Body of pancreas (tissue), 4 donors: ENCODE data around the gene NBAS. TPM values are rescaled to one million over a fixed set of nuclear protein-coding genes. Genes with fewer than 3 reads are reported as not detected.

Source experiments
- ATAC-seq: fragments of 150-250 bp; one replicate; pipeline ENCODE4 v1.9.1; 2016
- DNase-seq, 4 donors: peaks; one replicate each; pipeline ENCODE4 v3.0.0-alpha.2; 2019
- H3K27ac ChIP-seq, 4 donors: fragments of 200-600 bp; sonication (generic); 1 replicate in 3 of 4; 2 replicates in 1 of 4; pipeline versions ENCODE4 v1.5.1 to v1.6.1; 2016 to 2019; ENCODE audit warnings: mild to moderate bottlenecking in 1 of 4, mixed read lengths in 1 of 4, moderate library complexity in 1 of 4
- H3K27me3 ChIP-seq, 2 donors: fragments of 200-600 bp; sonication (generic); one replicate each; pipeline ENCODE4 v1.6.0; 2016; ENCODE audit warnings: mild to moderate bottlenecking in 1 of 2
- H3K36me3 ChIP-seq, 2 donors: fragments of 200-600 bp; sonication (generic); replicated peaks in 1 of 2; 2 replicates each; pipeline ENCODE4 v1.5.1; 2016; ENCODE audit warnings: low read depth in 2 of 2; ENCODE audit not compliant: insufficient read depth in 1 of 2
- H3K4me1 ChIP-seq: fragments of 200-600 bp; sonication (generic); one replicate; pipeline ENCODE4 v1.6.0; 2016
- H3K4me3 ChIP-seq, 2 donors: fragments of 200-600 bp; sonication (generic); 1 replicate in 1 of 2; 2 replicates in 1 of 2; pipeline ENCODE4 v1.5.1; 2016 to 2019
- H3K9me3 ChIP-seq, 3 donors: fragments of 200-600 bp; sonication (generic); 1 replicate in 2 of 3; 2 replicates in 1 of 3; pipeline ENCODE4 v1.5.1; 2016
- POLR2A ChIP-seq, 3 donors: fragments of 450-650 bp; IDR thresholded peaks; one replicate each; pipeline ENCODE4 v1.6.1; 2016; ENCODE audit warnings: antibody characterized with exemption in 3 of 3, mild to moderate bottlenecking in 2 of 3
- WGBS, 2 donors: methylation state at CpG; one replicate each; pipeline ENCODE4 v1.1.5; 2017; 5-methylcytosine and 5-hydroxymethylcytosine counted together
- intact Hi-C: fragments of 100-400 bp; cut with DNase I; formaldehyde crosslinking; loops from one replicate; pipeline ENCODE4 v1.15.1; 2023
- total RNA-seq, 2 donors: library from RNA; depleted of rRNA; stranded (reverse); fragments of >200 nt; gene quantifications; one replicate each; pipeline ENCODE4 v1.1.0, GENCODE V29; 2016
- TF ChIP-seq, protein P1 (sequence below), 7 experiments: fragments of 450-650 bp in 4 of 7; fragments of 200-600 bp in 3 of 7; sonication (generic) in 3 of 7; IDR thresholded peaks; one replicate each; pipeline ENCODE4 v1.5.1; 2016 to 2019; ENCODE audit warnings: antibody characterized with exemption in 7 of 7

The NBAS gene
- total RNA-seq, 2 donors from 2014 or later, result 34.0 to 35.9 TPM

DNA sequence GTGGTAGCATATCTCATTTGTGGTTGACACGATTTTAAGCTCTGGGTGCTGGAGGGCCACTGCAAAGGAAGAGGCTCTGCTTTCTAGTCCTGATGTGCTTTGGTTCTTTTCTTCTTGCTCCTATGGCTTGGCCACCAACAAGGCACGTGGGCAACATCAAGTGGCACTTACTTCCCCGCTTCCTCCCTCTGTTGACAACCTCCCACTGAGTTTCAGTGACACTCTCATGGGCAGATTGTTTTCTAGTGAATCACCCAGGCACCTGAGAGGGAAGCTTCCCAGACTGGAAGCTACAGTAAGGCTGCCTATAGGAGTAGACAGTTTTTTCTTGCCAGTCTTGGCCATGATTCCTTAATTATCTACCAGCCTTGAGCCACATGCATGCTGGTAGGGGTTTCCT lies 89.0 kb downstream of the NBAS start:
- Histone ChIP-seq H3K27ac (no peak overlapping the region), H3K9me3 (no peaks in the 10 kb centered on the region), H3K36me3 (peaks cover 0 to 10% of the 10 kb centered on the region in 2 donors), H3K4me3 (no peak overlapping the region), H3K4me1 (no peaks in the 10 kb centered on the region), H3K27me3 (no peaks in the 10 kb centered on the region)
- intact Hi-C loops, result no loop called here
- TF ChIP-seq, protein P1, sequence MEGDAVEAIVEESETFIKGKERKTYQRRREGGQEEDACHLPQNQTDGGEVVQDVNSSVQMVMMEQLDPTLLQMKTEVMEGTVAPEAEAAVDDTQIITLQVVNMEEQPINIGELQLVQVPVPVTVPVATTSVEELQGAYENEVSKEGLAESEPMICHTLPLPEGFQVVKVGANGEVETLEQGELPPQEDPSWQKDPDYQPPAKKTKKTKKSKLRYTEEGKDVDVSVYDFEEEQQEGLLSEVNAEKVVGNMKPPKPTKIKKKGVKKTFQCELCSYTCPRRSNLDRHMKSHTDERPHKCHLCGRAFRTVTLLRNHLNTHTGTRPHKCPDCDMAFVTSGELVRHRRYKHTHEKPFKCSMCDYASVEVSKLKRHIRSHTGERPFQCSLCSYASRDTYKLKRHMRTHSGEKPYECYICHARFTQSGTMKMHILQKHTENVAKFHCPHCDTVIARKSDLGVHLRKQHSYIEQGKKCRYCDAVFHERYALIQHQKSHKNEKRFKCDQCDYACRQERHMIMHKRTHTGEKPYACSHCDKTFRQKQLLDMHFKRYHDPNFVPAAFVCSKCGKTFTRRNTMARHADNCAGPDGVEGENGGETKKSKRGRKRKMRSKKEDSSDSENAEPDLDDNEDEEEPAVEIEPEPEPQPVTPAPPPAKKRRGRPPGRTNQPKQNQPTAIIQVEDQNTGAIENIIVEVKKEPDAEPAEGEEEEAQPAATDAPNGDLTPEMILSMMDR (IDR thresholded peaks at IDR 0.05), result no peak
- no peak for TF ChIP-seq POLR2A (IDR thresholded peaks at IDR 0.05)
- no peak for DNase-seq
- ATAC-seq, result no peak
- WGBS, 2 donors, result 57 to 91% methylated on average over 3 of the region's 3 CpGs

DNA sequence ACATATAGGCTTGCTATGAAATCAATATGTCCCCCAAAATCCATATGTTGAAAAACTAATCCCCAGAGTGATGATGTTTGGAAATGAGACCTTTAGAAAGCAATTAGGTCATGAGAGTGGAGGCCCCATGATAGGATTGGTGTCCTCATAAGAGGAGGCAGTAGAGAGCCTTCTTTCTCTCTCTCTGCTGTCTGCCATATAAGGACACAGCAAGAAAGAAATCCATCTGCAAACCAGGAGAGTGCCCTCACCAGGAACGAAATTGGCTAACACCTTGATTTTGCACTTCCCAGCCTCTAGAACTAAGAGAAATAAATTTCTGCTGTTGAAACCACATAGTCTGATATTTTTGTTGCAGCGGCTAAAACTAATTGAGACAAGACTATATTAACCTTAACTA lies 89.5 kb downstream of the NBAS start:
- no peaks in the 10 kb centered on the region for H3K27me3 ChIP-seq
- no peak overlapping the region for H3K4me3 ChIP-seq
- DNase-seq (no peak), ATAC-seq (no peak)
- intact Hi-C loops, result no loop called here
- TF ChIP-seq, protein P1 (IDR thresholded peaks at IDR 0.05), result no peak
- TF ChIP-seq POLR2A (IDR thresholded peaks at IDR 0.05), result no peak
- peaks cover 0 to 10% of the 10 kb centered on the region in 2 donors for H3K36me3 ChIP-seq
- no peaks in the 10 kb centered on the region for H3K9me3 ChIP-seq
- 91 to 100% methylated on average over 2 of the region's 2 CpGs for WGBS, 2 donors
- no peak overlapping the region for H3K27ac ChIP-seq
- H3K4me1 ChIP-seq, result no peaks in the 10 kb centered on the region

DNA sequence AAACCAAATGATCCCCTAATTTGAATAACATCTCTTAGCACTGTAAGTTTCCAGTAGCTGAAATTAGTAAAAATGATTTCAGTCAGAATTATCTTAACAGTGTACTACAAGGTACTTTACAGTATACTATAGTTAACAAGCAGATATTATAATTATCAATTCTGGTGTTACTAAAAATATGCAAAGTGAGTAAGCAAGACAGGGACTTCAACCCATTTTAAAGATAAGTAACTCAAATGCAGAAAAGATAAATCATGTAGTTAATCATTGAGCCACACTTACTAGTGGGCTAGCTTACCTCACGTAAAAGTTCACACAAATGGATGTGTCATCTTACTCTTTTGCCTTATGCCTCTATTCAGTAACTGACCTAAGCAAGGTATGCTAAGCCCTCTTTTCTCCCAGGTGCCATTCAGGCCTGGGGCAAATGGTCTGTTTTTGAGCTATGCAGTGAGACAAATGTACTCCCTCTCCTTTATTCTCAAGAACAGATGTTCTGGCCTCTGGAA lies 101.0 kb downstream of the NBAS start:
- Histone ChIP-seq H3K4me1 (no peaks in the 10 kb centered on the region), H3K4me3 (no peak overlapping the region), H3K9me3 (no peaks in the 10 kb centered on the region), H3K27me3 (no peaks in the 10 kb centered on the region), H3K27ac (no peak overlapping the region), H3K36me3 (peaks cover 0 to 2% of the 10 kb centered on the region in 2 donors)
- intact Hi-C loops, result no loop called here
- WGBS, 2 donors, result 79 to 84% methylated on average over 1 of the region's 1 CpG
- ATAC-seq, result no peak
- TF ChIP-seq, protein P1 (IDR thresholded peaks at IDR 0.05), result no peak
- no peak for TF ChIP-seq POLR2A (IDR thresholded peaks at IDR 0.05)
- no peak for DNase-seq

DNA sequence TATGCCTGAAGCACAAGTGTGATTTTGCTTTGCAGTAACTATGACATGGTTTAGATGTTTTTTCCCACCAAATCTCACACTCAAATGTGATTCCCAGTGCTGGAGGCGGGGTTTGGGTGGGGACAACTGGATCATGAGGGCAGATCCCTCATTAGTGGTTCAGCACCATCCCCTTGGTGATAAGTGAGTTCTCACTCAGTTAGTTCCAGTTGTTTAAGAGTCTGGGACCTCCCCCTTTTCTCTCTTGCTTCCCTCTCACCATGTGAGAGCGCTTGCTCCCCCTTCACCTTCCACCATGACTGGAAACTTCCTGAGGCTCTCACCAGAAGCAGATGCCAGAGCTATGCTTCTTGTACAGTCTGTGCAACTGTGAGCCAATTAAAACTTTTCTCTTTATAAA lies 102.9 kb downstream of the NBAS start:
- H3K27ac ChIP-seq, result no peak overlapping the region
- no peaks in the 10 kb centered on the region for H3K9me3 ChIP-seq
- DNase-seq, result no peak
- no peak overlapping the region for H3K4me3 ChIP-seq
- TF ChIP-seq POLR2A (IDR thresholded peaks at IDR 0.05), result no peak
- TF ChIP-seq, protein P1 (IDR thresholded peaks at IDR 0.05), result no peak
- 97 to 98% methylated on average over 2 of the region's 2 CpGs for WGBS, 2 donors
- H3K36me3 ChIP-seq, result peaks cover 0 to 2% of the 10 kb centered on the region in 2 donors
- ATAC-seq, result no peak
- intact Hi-C loops, result no loop called here
- H3K4me1 ChIP-seq, result no peaks in the 10 kb centered on the region
- no peaks in the 10 kb centered on the region for H3K27me3 ChIP-seq

DNA sequence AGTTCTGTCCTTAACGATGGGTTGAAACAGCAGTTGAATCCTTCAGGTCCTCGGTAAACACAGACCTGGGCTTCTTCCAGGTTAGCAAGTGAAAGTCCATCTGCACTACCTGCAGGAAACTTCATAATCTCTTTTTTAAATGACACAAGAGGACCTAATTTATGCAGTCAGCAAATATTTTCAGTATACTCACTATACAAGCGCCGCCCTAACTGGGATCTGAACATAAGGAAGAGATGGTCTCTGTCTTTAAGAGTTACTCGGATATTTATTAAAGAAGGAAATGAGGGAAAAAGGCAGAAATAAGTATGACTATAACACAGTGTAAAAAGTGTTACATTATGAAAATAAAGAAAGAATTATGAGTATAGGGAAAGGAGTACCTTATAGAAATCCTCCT lies 103.3 kb downstream of the NBAS start:
- 73 to 74% methylated on average over 5 of the region's 5 CpGs for WGBS, 2 donors

More for the DNA sequence above, 103.3 kb downstream of the NBAS start:
- no peak for ATAC-seq
- Histone ChIP-seq H3K4me1 (no peaks in the 10 kb centered on the region), H3K4me3 (no peak overlapping the region), H3K27me3 (no peaks in the 10 kb centered on the region), H3K36me3 (peaks cover 0 to 2% of the 10 kb centered on the region in 2 donors), H3K9me3 (no peaks in the 10 kb centered on the region), H3K27ac (no peak overlapping the region)
- DNase-seq, result no peak
- TF ChIP-seq POLR2A (IDR thresholded peaks at IDR 0.05), result no peak
- TF ChIP-seq, protein P1 (IDR thresholded peaks at IDR 0.05), result no peak
- intact Hi-C loops, result no loop called here
